Esophagus muscularis mucosa (tissue), 4 donors: Measurements from ENCODE around the gene H6PD. TPM values are rescaled to one million over a fixed set of nuclear protein-coding genes. Genes with fewer than 3 reads are reported as not detected.

Experiments used
- DNase-seq: peaks from one replicate; pipeline ENCODE4 v3.0.0-alpha.2; 2017; ENCODE audit errors: extremely low spot score
- H3K27ac ChIP-seq, 4 donors: fragments of 200-600 bp; sonication (generic); replicated peaks in 1 of 4; 1 replicate in 3 of 4; 2 replicates in 1 of 4; pipeline ENCODE4 v1.5.1; 2016 to 2019; ENCODE audit warnings: mild to moderate bottlenecking in 1 of 4
- H3K27me3 ChIP-seq, 4 donors: fragments of 200-600 bp; sonication (generic); one replicate each; pipeline versions ENCODE4 v1.5.1 to v1.6.0; 2016 to 2019
- H3K36me3 ChIP-seq, 4 donors: fragments of 200-600 bp; sonication (generic); one replicate each; pipeline ENCODE4 v1.5.1; 2016 to 2019
- H3K4me1 ChIP-seq, 4 donors: fragments of 200-600 bp; sonication (generic); one replicate each; pipeline ENCODE4 v1.5.1; 2016 to 2019
- H3K4me3 ChIP-seq, 4 donors: fragments of 200-600 bp; sonication (generic); 1 replicate in 2 of 4; 2 replicates in 2 of 4; pipeline ENCODE4 v1.5.1; 2016 to 2019; ENCODE audit warnings: mild to moderate bottlenecking in 4 of 4, moderate library complexity in 1 of 4
- H3K9me3 ChIP-seq, 4 donors: fragments of 200-600 bp; sonication (generic); 1 replicate in 3 of 4; 2 replicates in 1 of 4; pipeline ENCODE4 v1.5.1; 2016 to 2019
- EP300 ChIP-seq: sonication (generic); formaldehyde crosslinking; IDR thresholded peaks from one replicate; pipeline ENCODE4 v1.6.1; 2017; ENCODE audit warnings: antibody characterized with exemption
- POLR2A ChIP-seq: fragments of 450-650 bp; IDR thresholded peaks from one replicate; pipeline ENCODE4 v1.6.1; 2017; ENCODE audit warnings: antibody characterized with exemption, moderate library complexity, mild to moderate bottlenecking, low read depth
- POLR2AphosphoS5 ChIP-seq, 2 donors: sonication (generic); formaldehyde crosslinking; IDR thresholded peaks; one replicate each; pipeline ENCODE4 v1.6.1; 2017; ENCODE audit warnings: antibody characterized with exemption in 2 of 2
- WGBS: methylation state at CpG from one replicate; pipeline ENCODE4 v1.1.5; 2018; 5-methylcytosine and 5-hydroxymethylcytosine counted together
- intact Hi-C: fragments of 100-400 bp; cut with DNase I; formaldehyde crosslinking; loops from one replicate; pipeline ENCODE4 v1.15.1; 2023
- total RNA-seq, 4 donors: library from RNA; depleted of rRNA; stranded (reverse); fragments of >200 nt; gene quantifications; one replicate each; pipeline versions ENCODE4 v1.1.0 to v1.2.1, GENCODE V29; 2016
- TF ChIP-seq, protein P1 (sequence below), 3 experiments: fragments of 200-600 bp in 2 of 3; fragments of 450-650 bp in 1 of 3; sonication (generic) in 2 of 3; IDR thresholded peaks; one replicate each; pipeline ENCODE4 v1.5.1; 2017 to 2019; ENCODE audit warnings: antibody characterized with exemption in 3 of 3, mild to moderate bottlenecking in 2 of 3, moderate library complexity in 1 of 3

H6PD gene
- total RNA-seq, 4 donors from 2014 or later: 31.1 to 54.4 (median 38.4) TPM

GRCh38 chr1:9196129-9197040 lies 38.2 kb upstream of the H6PD start:
- H3K4me3 ChIP-seq: peak overlapping the region in 2 of 4 donors; percentile 19 to 27
- WGBS: 23% methylated on average over 24 of the region's 31 CpGs
- H3K27ac ChIP-seq: peak overlapping the region; percentile 17 to 42 (median 26)

DNA sequence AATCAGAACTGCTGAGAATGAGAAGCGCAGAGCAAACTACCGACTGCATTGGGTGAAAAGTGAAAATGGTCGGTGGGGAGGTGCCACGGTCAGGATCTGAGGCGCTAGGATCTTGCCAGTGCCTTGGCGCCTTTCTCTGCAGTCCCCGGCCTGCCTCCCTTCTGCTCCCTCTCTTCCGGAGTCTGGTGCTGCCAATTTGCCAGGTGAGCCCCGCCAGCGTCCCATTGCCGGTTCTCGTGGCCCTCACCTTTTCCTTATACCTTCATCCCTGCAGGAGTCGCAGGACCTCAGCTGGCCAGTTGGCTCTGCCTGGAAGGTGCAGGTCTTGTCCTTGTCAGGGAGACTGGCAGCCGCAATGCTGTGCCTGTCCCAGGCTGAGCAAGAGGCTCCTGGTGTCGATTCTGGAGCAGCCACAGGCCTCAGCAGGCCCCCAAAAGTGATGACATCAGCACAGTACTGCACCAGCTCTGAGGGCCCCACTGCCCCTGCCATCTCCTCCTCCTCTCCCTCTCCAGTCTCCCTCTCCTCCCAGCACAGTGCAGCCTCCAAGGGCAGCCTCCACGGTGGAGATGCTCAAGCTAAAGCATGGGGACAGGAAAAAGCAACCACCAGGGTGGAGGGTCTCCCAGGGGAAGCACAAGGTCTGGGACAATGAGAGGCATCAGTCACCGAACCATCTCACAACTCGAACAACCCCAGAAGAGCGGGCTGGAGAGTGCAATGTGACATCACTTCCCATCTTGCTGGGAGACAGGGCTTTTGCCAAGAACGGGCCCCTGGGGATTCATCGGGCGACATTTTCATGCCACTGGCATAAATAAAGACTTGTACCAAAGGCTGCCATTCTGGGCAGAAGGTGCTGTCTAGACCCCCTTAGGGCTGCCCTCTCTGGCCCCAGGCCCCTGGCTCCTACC lies 37.1 kb upstream of the H6PD start:
- Histone ChIP-seq H3K27ac (peak overlapping the region in 1 of 4 donors; percentile 17), H3K9me3 (no peaks in the 10 kb centered on the region), H3K4me1 (peaks cover 35 to 49% (median 48%) of the 10 kb centered on the region in 4 donors), H3K36me3 (no peaks in the 10 kb centered on the region), H3K4me3 (peak overlapping the region in 1 of 4 donors; percentile 16), H3K27me3 (peaks cover 0 to 54% (median 12%) of the 10 kb centered on the region in 4 donors)
- TF ChIP-seq POLR2AphosphoS5 (IDR thresholded peaks at IDR 0.05) (no peak), POLR2A (no peak), EP300 (no peak)
- TF ChIP-seq, protein P1, sequence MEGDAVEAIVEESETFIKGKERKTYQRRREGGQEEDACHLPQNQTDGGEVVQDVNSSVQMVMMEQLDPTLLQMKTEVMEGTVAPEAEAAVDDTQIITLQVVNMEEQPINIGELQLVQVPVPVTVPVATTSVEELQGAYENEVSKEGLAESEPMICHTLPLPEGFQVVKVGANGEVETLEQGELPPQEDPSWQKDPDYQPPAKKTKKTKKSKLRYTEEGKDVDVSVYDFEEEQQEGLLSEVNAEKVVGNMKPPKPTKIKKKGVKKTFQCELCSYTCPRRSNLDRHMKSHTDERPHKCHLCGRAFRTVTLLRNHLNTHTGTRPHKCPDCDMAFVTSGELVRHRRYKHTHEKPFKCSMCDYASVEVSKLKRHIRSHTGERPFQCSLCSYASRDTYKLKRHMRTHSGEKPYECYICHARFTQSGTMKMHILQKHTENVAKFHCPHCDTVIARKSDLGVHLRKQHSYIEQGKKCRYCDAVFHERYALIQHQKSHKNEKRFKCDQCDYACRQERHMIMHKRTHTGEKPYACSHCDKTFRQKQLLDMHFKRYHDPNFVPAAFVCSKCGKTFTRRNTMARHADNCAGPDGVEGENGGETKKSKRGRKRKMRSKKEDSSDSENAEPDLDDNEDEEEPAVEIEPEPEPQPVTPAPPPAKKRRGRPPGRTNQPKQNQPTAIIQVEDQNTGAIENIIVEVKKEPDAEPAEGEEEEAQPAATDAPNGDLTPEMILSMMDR (IDR thresholded peaks at IDR 0.05): no peak
- intact Hi-C loops: loop anchor here (2.0 kb wide), 1 partner anchor 87 kb away; no protein-coding TSS in a partner anchor
- no peak for DNase-seq
- 81% methylated on average over 19 of the region's 22 CpGs for WGBS

More at GRCh38 chr1:9196129-9197040, 38.2 kb upstream of the H6PD start:
- TF ChIP-seq EP300: no peak
- TF ChIP-seq, protein P1 (IDR thresholded peaks at IDR 0.05): peak; percentile 78 to 90 (median 88)
- Histone ChIP-seq H3K4me1 (peaks cover 26 to 38% (median 37%) of the 10 kb centered on the region in 4 donors), H3K9me3 (no peaks in the 10 kb centered on the region), H3K36me3 (no peaks in the 10 kb centered on the region), H3K27me3 (peaks cover 0 to 49% (median 12%) of the 10 kb centered on the region in 4 donors)
- intact Hi-C loops: loop anchor here (2.0 kb wide), 1 partner anchor 86 kb away; no protein-coding TSS in a partner anchor
- DNase-seq: no peak

GRCh38 chr1:9198538-9199361 lies 35.8 kb upstream of the H6PD start:
- peaks cover 0 to 67% (median 12%) of the 10 kb centered on the region in 4 donors for H3K27me3 ChIP-seq
- no peak for TF ChIP-seq EP300
- TF ChIP-seq, protein P1 (IDR thresholded peaks at IDR 0.05): peak in 1 of 3 experiments; percentile 15
- intact Hi-C loops: no loop called here
- H3K4me3 ChIP-seq: peak overlapping the region; percentile 13 to 44 (median 24)
- H3K4me1 ChIP-seq: peaks cover 33 to 55% (median 52%) of the 10 kb centered on the region in 4 donors
- H3K36me3 ChIP-seq: no peaks in the 10 kb centered on the region
- H3K27ac ChIP-seq: no peak overlapping the region
- WGBS: 31% methylated on average over 19 of the region's 54 CpGs
- no peak for DNase-seq
- H3K9me3 ChIP-seq: no peaks in the 10 kb centered on the region

GRCh38 chr1:9200441-9200840 lies 34.1 kb upstream of the H6PD start:
- intact Hi-C loops: no loop called here
- peaks cover 0 to 84% (median 12%) of the 10 kb centered on the region in 4 donors for H3K27me3 ChIP-seq
- WGBS: 83% methylated on average over 1 of the region's 7 CpGs

More at GRCh38 chr1:9200441-9200840, 34.1 kb upstream of the H6PD start:
- DNase-seq: no peak
- Histone ChIP-seq H3K27ac (no peak overlapping the region), H3K4me1 (peaks cover 33 to 55% (median 52%) of the 10 kb centered on the region in 4 donors), H3K4me3 (no peak overlapping the region), H3K9me3 (no peaks in the 10 kb centered on the region), H3K36me3 (no peaks in the 10 kb centered on the region)
- TF ChIP-seq, protein P1 (IDR thresholded peaks at IDR 0.05): no peak
- no peak for TF ChIP-seq EP300
- no peak for TF ChIP-seq POLR2AphosphoS5 (IDR thresholded peaks at IDR 0.05)
- TF ChIP-seq POLR2A: no peak
